WTC11 (cell line): ENCODE measurements around the gene SLC19A2. TPM values are rescaled to one million over a fixed set of nuclear protein-coding genes. Genes with fewer than 3 reads are reported as not detected.

Experiments
- ATAC-seq: fragments of 200-7000 bp; cut with Tn5 transposase; 2 replicates; pipeline ENCODE4 v1.10.0; 2021; ENCODE audit warnings: mild to moderate bottlenecking, moderate library complexity
- CTCF ChIA-PET: fragments of 300-600 bp; sonication (Branson Sonifier 250); formaldehyde crosslinking; loops from one replicate; lab custom pipeline; 2021; ENCODE audit warnings: antibody characterized with exemption; lab: Charles Lee
- POLR2A ChIA-PET: fragments of 350-600 bp; sonication (Branson Sonifier 250); formaldehyde crosslinking; loops from one replicate; lab custom pipeline; 2021; ENCODE audit warnings: antibody characterized with exemption; lab: Charles Lee
- DNase-seq: peaks from one replicate; pipeline ENCODE4 v3.0.0; 2021; ENCODE audit warnings: low spot score
- H3K27ac Mint-ChIP-seq: 2 replicates; pipeline ENCODE4 v1.8.0; 2021; ENCODE audit warnings: mixed read lengths
- H3K27me3 Mint-ChIP-seq: 2 replicates; pipeline ENCODE4 v1.8.0; 2021; ENCODE audit warnings: low read depth, mild to moderate bottlenecking, moderate library complexity, mixed read lengths
- H3K36me3 Mint-ChIP-seq: 2 replicates; pipeline ENCODE4 v1.8.0; 2021; ENCODE audit warnings: mixed read lengths
- H3K4me1 Mint-ChIP-seq: 2 replicates; pipeline ENCODE4 v1.8.0; 2022; ENCODE audit warnings: mixed read lengths
- H3K4me3 Mint-ChIP-seq: 2 replicates; pipeline ENCODE4 v1.8.0; 2021; ENCODE audit warnings: mild to moderate bottlenecking, moderate library complexity, mixed read lengths
- H3K9me3 Mint-ChIP-seq: 2 replicates; pipeline ENCODE4 v1.8.0; 2021; ENCODE audit warnings: mixed read lengths
- ATF2 ChIP-seq: sonication (generic); formaldehyde crosslinking; IDR thresholded peaks from 2 replicates; pipeline ENCODE4 v1.8.1; 2022; ENCODE audit warnings: low read depth, missing genetic modification reagents, borderline replicate concordance
- ATF3 ChIP-seq: sonication (generic); formaldehyde crosslinking; conservative IDR thresholded peaks from 2 replicates; pipeline ENCODE4 v1.8.1; 2022; ENCODE audit warnings: mild to moderate bottlenecking, missing genetic modification reagents
- ATF6 ChIP-seq: sonication (generic); formaldehyde crosslinking; IDR thresholded peaks from 2 replicates; pipeline ENCODE4 v1.8.1; 2023; ENCODE audit warnings: mild to moderate bottlenecking, missing genetic modification reagents
- CBFB ChIP-seq: sonication (generic); formaldehyde crosslinking; IDR thresholded peaks from 2 replicates; pipeline ENCODE4 v1.8.1; 2022; ENCODE audit warnings: mild to moderate bottlenecking, low read depth, missing genetic modification reagents
- E2F1 ChIP-seq: sonication (generic); formaldehyde crosslinking; IDR thresholded peaks from 2 replicates; pipeline ENCODE4 v1.8.0; 2022; ENCODE audit warnings: mild to moderate bottlenecking, missing genetic modification reagents
- FOXK1 ChIP-seq: sonication (generic); formaldehyde crosslinking; IDR thresholded peaks from 2 replicates; pipeline ENCODE4 v1.8.0; 2022; ENCODE audit warnings: mild to moderate bottlenecking, moderate library complexity, missing genetic modification reagents
- GABPB1 ChIP-seq: sonication (generic); formaldehyde crosslinking; IDR thresholded peaks from 2 replicates; pipeline ENCODE4 v1.8.1; 2023; ENCODE audit warnings: mild to moderate bottlenecking, missing genetic modification reagents
- NFATC4 ChIP-seq: fragments of 250-450 bp; sonication (Bioruptor Pico); IDR thresholded peaks from 2 replicates; pipeline ENCODE4 v1.9.0; 2021; ENCODE audit warnings: mild to moderate bottlenecking
- NFE2L1 ChIP-seq: sonication (generic); formaldehyde crosslinking; IDR thresholded peaks from 2 replicates; pipeline ENCODE4 v1.8.1; 2023; ENCODE audit warnings: missing genetic modification reagents
- RELA ChIP-seq: sonication (generic); formaldehyde crosslinking; IDR thresholded peaks from 2 replicates; pipeline ENCODE4 v1.8.1; 2022; ENCODE audit warnings: missing genetic modification reagents, mild to moderate bottlenecking, borderline replicate concordance
- SMAD3 ChIP-seq: sonication (generic); formaldehyde crosslinking; IDR thresholded peaks from 2 replicates; pipeline ENCODE4 v1.8.0; 2022; ENCODE audit warnings: missing genetic modification reagents, mild to moderate bottlenecking, borderline replicate concordance
- SMAD4 ChIP-seq: sonication (generic); formaldehyde crosslinking; IDR thresholded peaks from 2 replicates; pipeline ENCODE4 v1.8.0; 2022; ENCODE audit warnings: mild to moderate bottlenecking, missing genetic modification reagents
- SOX15 ChIP-seq: fragments of 250-450 bp; sonication (Bioruptor Pico); IDR thresholded peaks from 2 replicates; pipeline ENCODE4 v1.9.0; 2021; ENCODE audit warnings: mild to moderate bottlenecking
- SP1 ChIP-seq: sonication (generic); formaldehyde crosslinking; conservative IDR thresholded peaks from 2 replicates; pipeline ENCODE4 v1.8.1; 2022; ENCODE audit warnings: missing genetic modification reagents
- STAT6 ChIP-seq: sonication (generic); formaldehyde crosslinking; conservative IDR thresholded peaks from 2 replicates; pipeline ENCODE4 v1.8.1; 2023; ENCODE audit warnings: mild to moderate bottlenecking, low read depth, missing genetic modification reagents, moderate library complexity
- ZBTB21 ChIP-seq: sonication (generic); formaldehyde crosslinking; IDR thresholded peaks from 2 replicates; pipeline ENCODE4 v1.8.1; 2023; ENCODE audit warnings: mild to moderate bottlenecking, missing genetic modification reagents, borderline replicate concordance
- ZNF219 ChIP-seq: sonication (generic); formaldehyde crosslinking; IDR thresholded peaks from 2 replicates; pipeline ENCODE4 v1.8.0; 2023; ENCODE audit warnings: missing genetic modification reagents, mild to moderate bottlenecking, borderline replicate concordance
- ZNF317 ChIP-seq: sonication (generic); formaldehyde crosslinking; IDR thresholded peaks from 2 replicates; pipeline ENCODE4 v1.8.1; 2023; ENCODE audit warnings: low read depth, mild to moderate bottlenecking, moderate library complexity, missing genetic modification reagents, borderline replicate concordance
- ZNF396 ChIP-seq: fragments of 250-450 bp; sonication (Bioruptor Pico); IDR thresholded peaks from 2 replicates; pipeline ENCODE4 v1.8.0; 2021; ENCODE audit warnings: mild to moderate bottlenecking, moderate library complexity, borderline replicate concordance
- ZNF425 ChIP-seq: fragments of 250-450 bp; sonication (Bioruptor Pico); conservative IDR thresholded peaks from 2 replicates; pipeline ENCODE4 v1.9.0; 2021; ENCODE audit warnings: mild to moderate bottlenecking
- total RNA-seq: library from RNA; stranded (reverse); gene quantifications from 3 replicates; pipeline ENCODE4 v1.2.3, GENCODE V29; 2021

The SLC19A2 gene
- total RNA-seq, 1 experiment from 2014 or later = 15.8 TPM

- DNase-seq = no peak
- Mint-ChIP-seq H3K27me3 (no peaks in the 10 kb centered on the region), H3K9me3 (no peaks in the 10 kb centered on the region), H3K4me1 (no peaks in the 10 kb centered on the region), H3K36me3 (peaks cover 18% of the 10 kb centered on the region), H3K4me3 (no peak overlapping the region)
- ChIA-PET POLR2A (no interaction called here), CTCF (interaction anchor here (0.8 to 3.2 kb wide), 3 partner anchors 39 to 245 kb away, joined by 3 to 20 read pairs (median 4); partner anchors contain the start of gene CCDC181)
- peak; percentile 59; the same call in 1 of the 2 replicates for ATAC-seq
- no peak for TF ChIP-seq SOX15
- TF ChIP-seq ATF6 (CRISPR knock-in tag) = no peak
- no peak for TF ChIP-seq FOXK1 (CRISPR knock-in tag)
- TF ChIP-seq ZNF317 (CRISPR knock-in tag) = no peak
- no peak for TF ChIP-seq ATF2
- TF ChIP-seq E2F1 (CRISPR knock-in tag) = no peak
- TF ChIP-seq ZNF425 (CRISPR knock-in tag) = no peak
- TF ChIP-seq NFATC4 (CRISPR knock-in tag) = no peak
- TF ChIP-seq STAT6 = no peak
- TF ChIP-seq NFE2L1 = no peak
- TF ChIP-seq ZNF219 (CRISPR knock-in tag) = no peak
- TF ChIP-seq SMAD4 (CRISPR knock-in tag) = no peak
- TF ChIP-seq SMAD3 (CRISPR knock-in tag) = no peak
- no peak for TF ChIP-seq ZBTB21 (CRISPR knock-in tag)
- TF ChIP-seq RELA (CRISPR knock-in tag) = no peak
- no peak for TF ChIP-seq ZNF396 (CRISPR knock-in tag)
- no peak for TF ChIP-seq GABPB1 (CRISPR knock-in tag)
- TF ChIP-seq ATF3 = no peak
- no peak for TF ChIP-seq CBFB
- TF ChIP-seq SP1 = no peak
- TF ChIP-seq, all 79 proteins: peak for 0
- no peak overlapping the region for H3K27ac Mint-ChIP-seq
These were observed 19.2 kb downstream of the SLC19A2 start for GRCh38 chr1:169466259-169467230.
